Stimulated activated CD8-positive, alpha-beta memory T cell treated with anti-CD3 and anti-CD28 coated beads, Interleukin-2, amount 100 ng/mL, for 48 hours (primary cell): Measurements from ENCODE around the gene PRRG2.
A peak's percentile ranks its signal among the peaks of the same experiment; 100 is the strongest.

Source experiments
- DNase-seq, 2 donors: peaks; one replicate each; pipeline ENCODE4 v3.0.0-alpha.2; 2020; ENCODE audit warnings: low read depth in 2 of 2

PRRG2 gene

GRCh38 chr19:49640113-49640898, 59.2 kb downstream of the PRRG2 start, which contains the start of gene RRAS:
TSS of gene RRAS (minus strand) at chr19:49640143. CDS start at chr19:49640098, 45 bp downstream.
- DNase-seq, result peak; percentile 99 to 100
